OCI-LY7 (cell line): ENCODE data around the gene UNC45B. TPM values are rescaled to one million over a fixed set of nuclear protein-coding genes. Genes with fewer than 3 reads are reported as not detected.

ENCODE experiments used
- BruUV-seq: library from RNA; stranded (reverse); fragments of 400-500 nt; replicated peaks from 2 replicates; lab custom pipeline; 2021; lab: Mats Ljungman, UMichigan
- CTCF ChIA-PET: fragments of 300-600 bp; sonication (Branson Sonifier 250); formaldehyde crosslinking; loops from one replicate; lab custom pipeline; 2022; ENCODE audit warnings: antibody characterized with exemption; ENCODE audit not compliant: unreplicated experiment; lab: Charles Lee
- POLR2A ChIA-PET: fragments of 300-600 bp; sonication (Branson Sonifier 250); formaldehyde crosslinking; loops from one replicate; lab custom pipeline; 2022; ENCODE audit warnings: antibody characterized with exemption; lab: Charles Lee
- DNase-seq: peaks from one replicate; pipeline ENCODE4 v3.0.0-alpha.2; 2015; ENCODE audit warnings: low spot score
- H2AFZ ChIP-seq: fragments of 200-600 bp; sonication (generic), shearing (Covaris generic); 2 replicates; pipeline ENCODE4 v1.6.1; 2014; ENCODE audit warnings: mild to moderate bottlenecking, antibody characterized with exemption, low read length, moderate library complexity
- H3K27ac ChIP-seq: fragments of 200-600 bp; sonication (generic); 2 replicates; pipeline ENCODE4 v1.5.1; 2014; ENCODE audit warnings: mixed run types, low read depth, mild to moderate bottlenecking, moderate library complexity, low read length, inconsistent platforms; ENCODE audit not compliant: poor library complexity, severe bottlenecking
- H3K36me3 ChIP-seq: fragments of 200-600 bp; sonication (generic); 2 replicates; pipeline ENCODE4 v1.6.1; 2014; ENCODE audit warnings: mild to moderate bottlenecking, antibody characterized with exemption, low read length, moderate library complexity, mixed read lengths; ENCODE audit not compliant: insufficient read depth
- H3K4me1 ChIP-seq: fragments of 200-600 bp; sonication (generic); 2 replicates; pipeline ENCODE4 v1.5.1; 2014; ENCODE audit warnings: mild to moderate bottlenecking, low read length; ENCODE audit not compliant: insufficient read depth, poor library complexity, severe bottlenecking
- H3K4me2 ChIP-seq: fragments of 200-600 bp; sonication (generic); 2 replicates; pipeline ENCODE4 v1.6.1; 2014; ENCODE audit warnings: mild to moderate bottlenecking, low read length
- H3K4me3 ChIP-seq: fragments of 200-600 bp; sonication (generic); 2 replicates; pipeline ENCODE4 v1.5.1; 2014; ENCODE audit warnings: mild to moderate bottlenecking, low read depth, low read length; ENCODE audit not compliant: poor library complexity, severe bottlenecking
- H3K79me2 ChIP-seq: fragments of 200-600 bp; sonication (generic); 2 replicates; pipeline ENCODE4 v1.6.1; 2016; ENCODE audit warnings: low read depth, mild to moderate bottlenecking, low read length, moderate library complexity, mixed read lengths; ENCODE audit not compliant: insufficient read depth
- H3K9me2 ChIP-seq: fragments of 200-600 bp; sonication (generic); 2 replicates; pipeline ENCODE4 v1.6.1; 2016; ENCODE audit warnings: mild to moderate bottlenecking, low read length, mixed read lengths; ENCODE audit not compliant: insufficient read depth
- H3K9me3 ChIP-seq: fragments of 200-600 bp; sonication (generic); 2 replicates; pipeline ENCODE4 v1.6.1; 2014; ENCODE audit warnings: mild to moderate bottlenecking, mixed run types, low read length, mixed read lengths
- H4K20me1 ChIP-seq: fragments of 200-600 bp; sonication (generic); 2 replicates; pipeline ENCODE4 v1.6.1; 2014; ENCODE audit warnings: mild to moderate bottlenecking, antibody characterized with exemption, low read length, moderate library complexity, mixed read lengths; ENCODE audit not compliant: insufficient read depth
- EZH2phosphoT487 ChIP-seq: fragments of 200-600 bp; sonication (generic); IDR thresholded peaks from 2 replicates; pipeline ENCODE4 v1.6.1; 2018; ENCODE audit warnings: low read depth, borderline replicate concordance, mild to moderate bottlenecking, mixed run types, antibody characterized with exemption, low read length, moderate library complexity, mixed read lengths
- intact Hi-C: fragments of 100-400 bp; cut with micrococcal nuclease; formaldehyde crosslinking; loops from one replicate; pipeline ENCODE4 v1.10.0; 2022; ENCODE audit not compliant: unreplicated experiment
- total RNA-seq, 2 experiments: library from RNA; depleted of rRNA in 1 of 2; stranded (reverse); fragments of >200 nt in 1 of 2; shearing (Covaris generic) in 1 of 2; gene quantifications; 2 replicates each; pipeline ENCODE4 v1.2.3, GENCODE V29; 2014 to 2022
- TF ChIP-seq, protein P1 (sequence below): fragments of 200-600 bp; sonication (generic); conservative IDR thresholded peaks from 2 replicates; pipeline ENCODE4 v1.5.1; 2014; ENCODE audit warnings: mild to moderate bottlenecking, antibody characterized with exemption, low read length, moderate library complexity, mixed read lengths

Gene UNC45B
- total RNA-seq, 2 experiments from 2014 or later: not detected

DNA sequence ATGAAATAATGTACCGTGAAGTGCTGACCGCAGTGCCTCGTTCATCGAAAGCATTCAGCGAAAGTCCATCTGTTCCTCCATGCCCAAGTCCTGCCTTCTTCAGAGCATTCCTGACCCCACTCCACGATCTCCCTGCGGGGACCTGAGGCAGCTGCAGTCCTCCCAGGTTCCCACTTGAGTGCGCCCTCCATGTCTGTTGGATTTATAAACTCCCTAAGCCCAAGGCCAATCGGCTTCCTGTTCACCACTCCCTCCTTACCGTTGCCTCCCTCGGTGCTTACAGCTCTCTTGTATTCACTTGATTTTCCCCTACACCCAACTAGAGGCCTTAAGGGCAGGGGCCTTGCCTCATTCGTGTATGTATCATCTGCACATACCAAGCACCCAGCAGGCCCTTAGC is 30.8 kb upstream of the UNC45B start:
- Histone ChIP-seq H3K36me3 (peaks cover 28% of the 10 kb centered on the region), H3K9me3 (no peaks in the 10 kb centered on the region), H3K4me3 (no peak overlapping the region), H3K27ac (no peak overlapping the region), H3K4me1 (peaks cover 10% of the 10 kb centered on the region), H3K79me2 (peaks cover 15% of the 10 kb centered on the region; the same call in 1 of the 2 replicates), H4K20me1 (no peaks in the 10 kb centered on the region), H3K9me2 (no peaks in the 10 kb centered on the region), H3K4me2 (no peak overlapping the region), H2AFZ (no peak overlapping the region)
- CTCF ChIA-PET: no interaction called here
- no TSS peak for BruUV-seq
- POLR2A ChIA-PET: no interaction called here
- intact Hi-C loops: loop anchor here (5.0 to 10.0 kb wide), 3 partner anchors 135 to 692 kb away; partner anchors contain the start of gene LIG3
- TF ChIP-seq, protein P1, sequence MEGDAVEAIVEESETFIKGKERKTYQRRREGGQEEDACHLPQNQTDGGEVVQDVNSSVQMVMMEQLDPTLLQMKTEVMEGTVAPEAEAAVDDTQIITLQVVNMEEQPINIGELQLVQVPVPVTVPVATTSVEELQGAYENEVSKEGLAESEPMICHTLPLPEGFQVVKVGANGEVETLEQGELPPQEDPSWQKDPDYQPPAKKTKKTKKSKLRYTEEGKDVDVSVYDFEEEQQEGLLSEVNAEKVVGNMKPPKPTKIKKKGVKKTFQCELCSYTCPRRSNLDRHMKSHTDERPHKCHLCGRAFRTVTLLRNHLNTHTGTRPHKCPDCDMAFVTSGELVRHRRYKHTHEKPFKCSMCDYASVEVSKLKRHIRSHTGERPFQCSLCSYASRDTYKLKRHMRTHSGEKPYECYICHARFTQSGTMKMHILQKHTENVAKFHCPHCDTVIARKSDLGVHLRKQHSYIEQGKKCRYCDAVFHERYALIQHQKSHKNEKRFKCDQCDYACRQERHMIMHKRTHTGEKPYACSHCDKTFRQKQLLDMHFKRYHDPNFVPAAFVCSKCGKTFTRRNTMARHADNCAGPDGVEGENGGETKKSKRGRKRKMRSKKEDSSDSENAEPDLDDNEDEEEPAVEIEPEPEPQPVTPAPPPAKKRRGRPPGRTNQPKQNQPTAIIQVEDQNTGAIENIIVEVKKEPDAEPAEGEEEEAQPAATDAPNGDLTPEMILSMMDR: no peak
- TF ChIP-seq EZH2phosphoT487: no peak
- DNase-seq: no peak

DNA sequence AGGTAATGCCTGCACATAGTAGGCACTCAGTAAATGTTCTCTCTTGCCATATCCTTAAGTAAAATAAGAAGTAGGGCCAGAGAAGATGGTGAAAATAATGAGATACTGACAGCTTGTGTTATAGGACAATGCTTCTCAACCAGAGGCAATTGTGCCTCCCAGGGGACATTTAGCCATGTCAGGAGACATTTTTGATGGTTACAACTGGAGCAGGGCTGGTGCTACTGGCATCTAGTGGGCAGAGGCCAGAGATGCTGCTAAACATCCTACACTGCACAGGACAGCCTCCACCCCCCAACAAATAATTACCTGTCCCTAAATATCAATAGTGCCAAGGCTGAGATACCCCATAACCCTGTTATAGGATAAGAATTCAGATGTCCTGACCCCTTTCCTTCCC is 29.6 kb upstream of the UNC45B start:
- ChIA-PET CTCF (interaction anchor here (0.6 kb wide), 1 partner anchor 9 kb away, joined by 3 read pairs; no protein-coding TSS in a partner anchor), POLR2A (no interaction called here)
- Histone ChIP-seq H3K4me1 (peaks cover 10% of the 10 kb centered on the region), H3K9me2 (no peaks in the 10 kb centered on the region), H3K9me3 (no peaks in the 10 kb centered on the region), H3K4me2 (peak overlapping the region; percentile 81), H3K27ac (no peak overlapping the region), H3K79me2 (peaks cover 15% of the 10 kb centered on the region; the same call in 1 of the 2 replicates), H3K36me3 (peaks cover 28% of the 10 kb centered on the region), H3K4me3 (peak overlapping the region; percentile 93), H2AFZ (no peak overlapping the region), H4K20me1 (no peaks in the 10 kb centered on the region)
- no TSS peak for BruUV-seq
- intact Hi-C loops: loop anchor here (2.0 to 10.0 kb wide), 5 partner anchors 29 to 693 kb away; partner anchors contain the start of gene LIG3
- DNase-seq: peak; percentile 63
- TF ChIP-seq, protein P1: peak; percentile 69
- TF ChIP-seq EZH2phosphoT487: no peak
